PC-3 (cell line): Measurements from ENCODE around the gene THY1.
"Not testable (repeated sequence)": the region's sequence is repeated elsewhere in the genome, so short reads cannot be mapped to it uniquely, and the experiment has no call there.

Experiments
- CTCF ChIP-seq: fragments of 300-600 bp; sonication (generic); conservative IDR thresholded peaks from 2 replicates; pipeline ENCODE4 v1.5.1; 2017; ENCODE audit warnings: antibody characterized with exemption, low read depth, mild to moderate bottlenecking, low read length
- EZH2 ChIP-seq: fragments of 300-600 bp; sonication (generic); IDR thresholded peaks from one replicate; pipeline ENCODE4 v1.6.1; 2017; ENCODE audit warnings: antibody characterized with exemption, mild to moderate bottlenecking, low read length; ENCODE audit not compliant: unreplicated experiment

- not testable (repeated sequence) for TF ChIP-seq CTCF, EZH2
These were observed 40.5 kb downstream of the THY1 start for GRCh38 chr11:119382513-119382912.
